HG02852 (cell line): ENCODE data around the gene TIMD4.
"Not testable (repeated sequence)": the region's sequence is repeated elsewhere in the genome, so short reads cannot be mapped to it uniquely, and the experiment has no call there.

ENCODE experiments used
- ATAC-seq: cut with Tn5 transposase; IDR thresholded peaks from one replicate; pipeline ENCODE4 v1.9.1; 2021; ENCODE audit warnings: mild to moderate bottlenecking, moderate library complexity; ENCODE audit not compliant: unreplicated experiment

The TIMD4 gene

DNA sequence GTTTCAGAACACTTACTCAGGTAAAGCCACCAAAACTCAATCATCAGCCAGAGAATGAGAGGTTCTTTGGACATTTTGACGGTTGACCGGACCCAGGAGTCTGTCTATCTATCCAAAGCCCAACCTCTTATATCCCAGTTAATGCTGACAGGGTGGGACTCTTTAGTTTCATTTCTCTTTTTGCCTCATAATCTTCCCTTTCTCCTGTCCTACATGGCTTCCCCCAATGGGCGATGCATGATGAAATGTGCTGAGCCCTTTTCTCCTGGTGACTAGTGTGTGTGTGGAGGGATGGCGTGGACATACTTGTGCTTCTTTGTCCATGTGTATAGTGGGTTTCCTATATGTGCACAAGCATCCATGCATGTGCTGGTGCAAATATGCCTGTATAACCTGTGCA lies at the start of gene TIMD4:
Gene TIMD4 (minus strand): TSS at position 102 of the 400 bp plus-strand sequence. CDS start 28 bp downstream, at position 74.
- ATAC-seq = no peak

- no peak for ATAC-seq
These were observed 43.2 kb upstream of the TIMD4 start for GRCh38 chr5:157006262-157006661.

DNA sequence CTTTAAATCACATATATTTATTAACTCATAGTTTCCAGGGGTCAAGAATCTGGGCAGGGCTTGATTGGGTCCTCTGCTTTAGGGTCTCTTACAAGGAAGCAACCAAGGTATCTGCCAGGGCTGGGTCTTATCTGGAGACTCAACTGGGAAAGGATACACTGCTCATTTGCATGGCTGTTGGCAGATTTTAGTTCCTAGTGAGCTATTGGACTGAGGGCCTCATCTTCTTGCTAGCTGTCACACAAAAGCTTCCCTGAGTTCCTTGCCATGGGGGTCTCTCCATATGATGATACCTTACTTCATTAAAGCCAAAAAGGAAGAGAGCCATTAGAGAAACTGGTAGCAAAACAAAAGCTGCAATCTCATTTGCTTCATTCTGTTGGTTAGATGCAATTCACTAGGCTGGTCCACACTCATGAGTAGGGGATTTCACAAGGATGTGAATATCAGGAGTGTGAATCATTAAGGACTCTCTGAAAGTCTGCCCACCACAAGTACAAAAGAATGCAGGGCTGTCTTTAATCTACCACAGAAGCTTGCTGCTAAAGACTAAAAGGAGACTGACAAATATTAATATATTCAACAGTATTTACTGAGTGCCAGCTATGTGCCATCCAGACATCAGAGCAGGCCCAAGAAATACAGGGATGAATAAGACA lies 42.0 kb upstream of the TIMD4 start:
- peak; percentile 72 for ATAC-seq

DNA sequence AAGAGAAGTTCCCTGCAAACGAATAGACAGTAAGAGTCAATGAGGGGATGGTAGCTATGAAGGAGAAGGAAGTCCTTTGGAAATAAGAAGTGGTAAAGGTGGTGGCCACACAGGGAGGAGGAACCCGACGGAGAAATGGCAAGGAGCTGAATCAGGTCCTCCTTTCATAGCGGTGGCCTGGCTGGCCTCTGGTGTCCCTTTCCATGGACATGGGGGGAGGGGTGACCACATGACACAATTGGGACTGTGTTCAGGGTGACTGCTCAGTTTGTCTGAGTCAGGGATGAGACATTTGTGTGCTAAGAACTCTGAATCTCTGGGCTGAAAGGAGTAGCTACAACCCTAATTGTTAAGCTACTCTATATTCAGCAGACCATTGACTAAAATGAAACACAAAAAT lies 28.7 kb upstream of the TIMD4 start:
- no peak for ATAC-seq

DNA sequence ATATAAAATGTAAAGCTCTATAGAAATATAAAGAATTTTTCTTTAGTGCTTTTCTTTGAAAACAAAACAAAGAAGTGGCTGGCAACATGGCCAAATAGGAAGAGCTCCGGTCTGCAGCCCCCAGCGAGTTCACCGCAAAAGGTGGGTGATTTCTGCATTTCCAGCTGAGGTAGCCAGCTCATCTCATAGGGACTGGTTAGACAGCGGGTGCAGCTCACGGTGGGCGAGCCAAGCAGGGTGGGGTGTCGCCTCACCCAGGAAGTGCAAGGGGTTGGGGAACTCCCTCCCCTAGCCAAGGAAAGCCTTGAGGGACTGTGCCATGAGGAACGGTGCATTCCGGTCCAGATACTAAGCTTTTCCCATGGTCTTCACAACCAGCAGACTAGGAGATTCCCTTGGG lies 21.0 kb upstream of the TIMD4 start:
- ATAC-seq = no peak

GRCh38 chr5:156981481-156981880 lies 18.5 kb upstream of the TIMD4 start:
- no peak for ATAC-seq

GRCh38 chr5:156974328-156974727 lies 11.3 kb upstream of the TIMD4 start:
- no peak for ATAC-seq

GRCh38 chr5:156971848-156972525 lies 9.0 kb upstream of the TIMD4 start:
- ATAC-seq = no peak

DNA sequence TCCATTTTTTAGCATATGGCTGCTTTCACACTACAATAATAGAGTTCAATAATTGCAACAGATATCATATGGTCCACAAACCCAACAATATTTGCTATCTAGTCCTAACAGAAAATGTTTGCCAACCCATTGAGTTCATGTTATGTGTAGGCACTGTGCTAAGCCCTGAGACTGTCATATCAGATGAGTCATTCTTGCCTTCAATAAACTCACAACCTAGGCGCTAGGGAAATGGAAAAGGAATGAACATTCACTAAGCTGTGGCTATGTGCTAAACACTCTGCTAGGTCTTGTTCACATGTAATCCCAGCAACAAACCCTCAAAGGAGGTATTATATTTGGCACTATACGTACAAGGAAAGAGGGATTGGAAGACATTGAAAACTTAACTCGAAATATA lies 8.4 kb upstream of the TIMD4 start:
- ATAC-seq = no peak

DNA sequence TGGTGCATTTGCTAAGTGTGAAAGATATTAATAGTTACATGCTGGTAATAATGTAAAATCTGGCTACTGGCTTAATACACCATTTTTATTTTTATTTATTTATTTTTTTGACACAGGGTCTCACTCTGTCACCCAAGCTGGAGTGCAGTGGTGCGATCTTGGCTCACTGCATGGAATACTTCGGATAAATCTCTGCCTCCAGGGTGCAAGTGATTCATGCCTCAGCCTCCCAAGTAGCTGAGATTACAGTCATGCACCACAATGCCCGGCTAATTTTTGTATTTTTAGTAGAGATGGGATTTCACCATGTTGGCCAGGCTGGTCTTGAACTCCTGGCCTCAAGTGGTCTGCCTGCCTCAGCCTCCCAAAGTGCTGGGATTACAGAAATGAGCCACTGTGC lies 4.4 kb upstream of the TIMD4 start:
- ATAC-seq = not testable (repeated sequence)

- ATAC-seq = no peak
These were observed 6.7 kb downstream of the TIMD4 start for GRCh38 chr5:156956321-156956720.

- ATAC-seq = no peak
These were observed 11.7 kb downstream of the TIMD4 start for GRCh38 chr5:156951359-156951758.

DNA sequence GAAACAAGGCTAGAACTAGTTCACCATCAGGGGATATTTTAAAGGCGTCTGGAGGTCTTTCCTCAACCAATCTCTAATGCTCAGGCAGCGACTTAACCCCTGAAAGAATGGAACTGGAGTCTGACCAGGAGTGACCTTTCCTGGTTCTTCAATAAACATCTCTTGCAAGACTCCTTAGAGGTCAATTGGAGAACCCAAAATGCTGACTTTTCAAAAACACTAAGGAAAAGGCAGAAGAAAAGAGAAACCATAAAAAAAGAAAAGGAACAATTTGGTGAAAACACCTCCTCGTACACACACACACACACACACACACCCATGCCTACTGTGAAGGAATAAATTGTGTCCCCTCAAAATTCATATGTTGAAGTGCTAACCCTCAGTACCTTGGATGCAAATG lies 12.3 kb downstream of the TIMD4 start:
- ATAC-seq = no peak

GRCh38 chr5:156949424-156949823 lies 13.6 kb downstream of the TIMD4 start:
- no peak for ATAC-seq

DNA sequence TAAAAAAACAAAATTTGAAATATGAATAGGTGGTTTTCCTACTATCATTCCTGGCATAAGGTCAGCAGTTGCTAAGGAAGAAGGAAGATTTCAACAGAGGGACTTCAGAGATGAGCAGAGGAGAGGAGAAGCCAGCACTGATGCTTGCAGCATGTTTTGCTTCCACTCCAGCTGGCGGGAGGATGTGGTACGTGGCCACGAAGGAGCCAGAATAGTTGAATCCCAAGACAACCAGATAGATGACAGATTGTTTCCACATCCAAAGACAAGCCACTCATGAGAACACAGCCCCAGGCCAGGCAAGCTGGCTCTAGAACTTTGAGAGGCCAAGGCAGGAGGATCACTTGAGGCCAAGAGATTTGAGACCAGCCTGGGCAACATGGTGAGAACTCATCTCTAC lies 15.1 kb downstream of the TIMD4 start:
- ATAC-seq = no peak

GRCh38 chr5:156942064-156942463 lies 21.0 kb downstream of the TIMD4 start:
- peak; percentile 93 for ATAC-seq

- ATAC-seq = not testable (repeated sequence)
These were observed 22.6 kb downstream of the TIMD4 start for GRCh38 chr5:156940462-156940861.

GRCh38 chr5:156936972-156937371 lies 26.1 kb downstream of the TIMD4 start:
- ATAC-seq = no peak

GRCh38 chr5:156934450-156935211 lies 28.4 kb downstream of the TIMD4 start:
- ATAC-seq = no peak

- no peak for ATAC-seq
These were observed 33.6 kb downstream of the TIMD4 start for GRCh38 chr5:156929366-156929948.

DNA sequence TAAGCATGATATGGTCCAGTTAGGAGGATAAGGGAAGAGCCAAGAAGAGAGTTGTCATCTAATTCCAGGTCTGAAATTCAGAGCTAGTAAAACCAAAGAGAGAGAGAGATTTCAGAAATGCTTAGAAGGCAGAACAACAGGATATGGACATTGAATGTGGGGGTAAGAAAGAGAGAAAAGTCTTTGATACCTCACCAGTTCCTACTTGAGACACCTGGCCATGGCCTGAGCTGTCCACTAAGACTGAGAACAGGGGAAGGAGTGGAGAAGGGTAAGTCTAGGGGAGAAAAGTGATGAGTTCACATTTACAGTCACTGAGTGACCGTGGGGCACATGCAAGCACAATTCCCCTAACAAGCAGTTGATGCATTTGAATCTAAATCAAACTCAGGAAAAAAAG lies 35.5 kb downstream of the TIMD4 start:
- ATAC-seq = no peak

GRCh38 chr5:156925767-156926166 lies 37.3 kb downstream of the TIMD4 start:
- not testable (repeated sequence) for ATAC-seq
